K562 (cell line): ENCODE data around the gene MGST3. TPM values are rescaled to one million over a fixed set of nuclear protein-coding genes. Genes with fewer than 3 reads are reported as not detected.

ENCODE experiments used
- BMI1 ChIP-seq: fragments of 150-350 bp; IDR thresholded peaks from 2 replicates; pipeline ENCODE4 v1.6.1; 2014; ENCODE audit warnings: low read length
- EWSR1 ChIP-seq: fragments of 450-650 bp; IDR thresholded peaks from 2 replicates; pipeline ENCODE4 v1.6.1; 2018; ENCODE audit warnings: borderline replicate concordance, mild to moderate bottlenecking, low read depth, moderate library complexity; ENCODE audit not compliant: partially characterized antibody
- FOS ChIP-seq: IDR thresholded peaks from 3 replicates; pipeline ENCODE4 v1.6.1; 2011; ENCODE audit not compliant: insufficient read length; ENCODE audit errors: extremely low read depth
- FOXA3 ChIP-seq, 2 experiments: fragments of 450-650 bp in 1 of 2; sonication (generic) in 1 of 2; formaldehyde crosslinking; IDR thresholded peaks in 1 of 2; conservative IDR thresholded peaks in 1 of 2; 2 replicates each; pipeline versions ENCODE4 v1.4.0 to v1.8.0; 2020 to 2022; ENCODE audit warnings: mild to moderate bottlenecking in 2 of 2, missing genetic modification reagents in 1 of 2
- KLF1 ChIP-seq: fragments of 450-650 bp; IDR thresholded peaks from 2 replicates; pipeline ENCODE4 v1.6.1; 2016; ENCODE audit warnings: missing genetic modification characterization, missing compliant biosample characterization
- MTF1 ChIP-seq: fragments of 250-450 bp; sonication (Bioruptor Pico); IDR thresholded peaks from 2 replicates; pipeline ENCODE4 v1.9.0; 2021; ENCODE audit warnings: moderate library complexity, mild to moderate bottlenecking, inconsistent platforms, borderline replicate concordance
- NCOR1 ChIP-seq: fragments of 450-650 bp; IDR thresholded peaks from 2 replicates; pipeline ENCODE4 v1.6.1; 2016; ENCODE audit warnings: mild to moderate bottlenecking, moderate library complexity
- PHF8 ChIP-seq: fragments of 200-600 bp; sonication (generic); IDR thresholded peaks from 2 replicates; pipeline ENCODE4 v1.6.1; 2012; ENCODE audit warnings: mixed run types, mild to moderate bottlenecking, inconsistent platforms, low read length, moderate library complexity, borderline replicate concordance
- PHTF2 ChIP-seq: fragments of 250-450 bp; sonication (Bioruptor Pico); IDR thresholded peaks from 2 replicates; pipeline ENCODE4 v1.5.0; 2021; ENCODE audit warnings: mild to moderate bottlenecking
- RHOXF2B ChIP-seq: fragments of 250-450 bp; sonication (Bioruptor Pico); conservative IDR thresholded peaks from 2 replicates; pipeline ENCODE4 v1.5.1; 2021
- SP1 ChIP-seq: sonication (generic); formaldehyde crosslinking; IDR thresholded peaks from 2 replicates; pipeline ENCODE4 v1.8.1; 2022; ENCODE audit warnings: mild to moderate bottlenecking, missing genetic modification reagents
- TCF7L2 ChIP-seq: fragments of 150-350 bp; IDR thresholded peaks from 2 replicates; pipeline ENCODE4 v1.6.1; 2016; ENCODE audit warnings: low read depth, mild to moderate bottlenecking, low read length, moderate library complexity
- ZNF584 ChIP-seq: fragments of 200-800 bp; sonication (Bioruptor generic); IDR thresholded peaks from 2 replicates; pipeline ENCODE4 v1.6.1; 2016; ENCODE audit warnings: low read depth, mild to moderate bottlenecking, missing genetic modification characterization, missing compliant biosample characterization
- polyA plus RNA-seq, 8 experiments: library from polyadenylated mRNA; depleted of rRNA in 4 of 8; stranded (reverse) in 5 of 8; unstranded in 3 of 8; fragments of >200 nt; fragmentation: Nextera tagmentation in 2 of 8; fragmentation: Illumina TruSeq in 1 of 8; extraction: Ambion mirVana in 2 of 8; extraction: Trizol in 1 of 8; gene quantifications; 2 replicates each; pipeline versions ENCODE4 v1.2.1 to v1.2.3, GENCODE V29; 2011 to 2014; ENCODE audit warnings: inconsistent platforms in 1 of 8, missing spikeins in 1 of 8
- total RNA-seq, 7 experiments: library from RNA; depleted of rRNA in 6 of 7; stranded (reverse); fragments of >200 nt in 6 of 7; fragmentation: Illumina TruSeq in 2 of 7; extraction: Trizol in 2 of 7; gene quantifications; 2 replicates each; pipeline versions ENCODE4 v1.2.1 to v1.2.3, GENCODE V29; 2011 to 2021; ENCODE audit warnings: low replicate concordance in 1 of 7
- TF ChIP-seq, protein P1 (sequence below), 3 experiments: IDR thresholded peaks in 2 of 3; conservative IDR thresholded peaks in 1 of 3; 2 replicates each; pipeline ENCODE4 v1.5.1; 2011 to 2012; ENCODE audit warnings: low read length in 3 of 3, mild to moderate bottlenecking in 3 of 3, control low read depth in 2 of 3, improper control_type of control experiment in 1 of 3, inconsistent platforms in 1 of 3, low read depth in 1 of 3, mixed read lengths in 1 of 3, moderate library complexity in 1 of 3; ENCODE audit not compliant: insufficient read depth in 2 of 3
- TF ChIP-seq, protein P2 (sequence below): sonication (generic); formaldehyde crosslinking; IDR thresholded peaks from 2 replicates; pipeline ENCODE4 v1.8.1; 2022; ENCODE audit warnings: missing genetic modification reagents
- TF ChIP-seq, protein P3 (sequence below): fragments of 250-450 bp; sonication (Bioruptor Pico); IDR thresholded peaks from 2 replicates; pipeline ENCODE4 v1.9.0; 2021; ENCODE audit warnings: mild to moderate bottlenecking, inconsistent platforms
- TF ChIP-seq, protein P4 (sequence below): fragments of 450-650 bp; IDR thresholded peaks from 2 replicates; pipeline ENCODE4 v1.6.1; 2016; ENCODE audit warnings: missing biosample characterization, missing genetic modification characterization

MGST3 gene
- total and polyA plus RNA-seq, 9 of the 15 experiments (the other 6 are each of a cell fraction or from before 2014, with no cell fraction given), result 70.7 to 287 (median 105) TPM

DNA sequence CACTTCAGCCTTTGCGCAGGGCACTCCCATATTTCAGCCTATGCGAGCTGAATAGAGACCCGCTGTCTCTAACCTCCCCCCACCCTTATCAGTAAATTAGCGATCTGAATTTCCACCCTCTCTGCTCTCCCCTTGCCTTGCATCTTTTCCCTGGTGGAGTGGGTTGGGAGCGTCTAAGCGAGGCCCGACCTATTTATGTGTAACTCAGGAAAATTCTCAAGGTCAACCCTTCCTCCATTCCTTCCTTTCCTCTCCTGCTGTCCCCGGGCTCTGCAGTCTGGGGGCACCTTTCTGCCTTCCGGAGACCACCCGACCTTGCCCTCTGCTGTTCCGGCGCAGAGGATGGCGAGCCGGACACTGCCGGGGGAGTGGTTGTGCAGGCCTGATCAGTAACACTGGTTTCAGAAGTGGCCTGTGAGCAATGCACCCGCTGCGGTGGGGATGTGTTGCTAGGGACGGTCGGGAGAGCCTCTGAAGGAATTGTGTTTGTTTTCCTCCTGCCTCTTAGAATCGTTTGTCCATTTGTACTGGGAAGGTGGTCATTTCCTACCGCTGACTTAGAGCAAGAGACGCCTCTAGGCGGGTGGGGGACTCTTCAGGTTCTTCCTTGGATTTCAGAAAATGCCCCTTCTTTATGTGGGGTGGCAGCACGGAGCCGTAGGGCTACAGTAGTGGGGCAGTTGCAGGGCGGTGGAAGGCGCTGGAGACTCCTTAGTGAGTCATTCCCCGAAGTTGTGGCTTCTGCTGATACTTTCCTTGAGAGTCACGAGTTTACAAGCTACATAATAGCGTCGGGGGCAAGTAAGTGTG, 513 bp downstream of the MGST3 start (continued):
- TF ChIP-seq TCF7L2 (no peak), FOXA3 (CRISPR knock-in tag; conservative IDR thresholded peaks at IDR 0.05 in 1 of 2, IDR thresholded peaks at IDR 0.05 in 1 of 2) (no peak), FOS (peak; percentile 23), SP1 (no peak), PHF8 (no peak), NCOR1 (0 out of 2 replicates have a peak, but pooled peaks have one; percentile 6), RHOXF2B (CRISPR knock-in tag) (no peak), KLF1 (tag) (no peak), PHTF2 (CRISPR knock-in tag) (no peak), MTF1 (CRISPR knock-in tag) (no peak), ZNF584 (CRISPR knock-in tag) (no peak), EWSR1 (no peak), BMI1 (no peak)
- TF ChIP-seq, protein P1, sequence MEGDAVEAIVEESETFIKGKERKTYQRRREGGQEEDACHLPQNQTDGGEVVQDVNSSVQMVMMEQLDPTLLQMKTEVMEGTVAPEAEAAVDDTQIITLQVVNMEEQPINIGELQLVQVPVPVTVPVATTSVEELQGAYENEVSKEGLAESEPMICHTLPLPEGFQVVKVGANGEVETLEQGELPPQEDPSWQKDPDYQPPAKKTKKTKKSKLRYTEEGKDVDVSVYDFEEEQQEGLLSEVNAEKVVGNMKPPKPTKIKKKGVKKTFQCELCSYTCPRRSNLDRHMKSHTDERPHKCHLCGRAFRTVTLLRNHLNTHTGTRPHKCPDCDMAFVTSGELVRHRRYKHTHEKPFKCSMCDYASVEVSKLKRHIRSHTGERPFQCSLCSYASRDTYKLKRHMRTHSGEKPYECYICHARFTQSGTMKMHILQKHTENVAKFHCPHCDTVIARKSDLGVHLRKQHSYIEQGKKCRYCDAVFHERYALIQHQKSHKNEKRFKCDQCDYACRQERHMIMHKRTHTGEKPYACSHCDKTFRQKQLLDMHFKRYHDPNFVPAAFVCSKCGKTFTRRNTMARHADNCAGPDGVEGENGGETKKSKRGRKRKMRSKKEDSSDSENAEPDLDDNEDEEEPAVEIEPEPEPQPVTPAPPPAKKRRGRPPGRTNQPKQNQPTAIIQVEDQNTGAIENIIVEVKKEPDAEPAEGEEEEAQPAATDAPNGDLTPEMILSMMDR (IDR thresholded peaks at IDR 0.05 in 2 of 3, conservative IDR thresholded peaks at IDR 0.05 in 1 of 3; ENCODE audit: insufficient read depth in 2 of 3, low read depth in 1 of 3, low read length in 3 of 3), result peak in 2 of 3 experiments; percentile 39 to 45; a peak in 4 of 6 replicates
- TF ChIP-seq, protein P2, sequence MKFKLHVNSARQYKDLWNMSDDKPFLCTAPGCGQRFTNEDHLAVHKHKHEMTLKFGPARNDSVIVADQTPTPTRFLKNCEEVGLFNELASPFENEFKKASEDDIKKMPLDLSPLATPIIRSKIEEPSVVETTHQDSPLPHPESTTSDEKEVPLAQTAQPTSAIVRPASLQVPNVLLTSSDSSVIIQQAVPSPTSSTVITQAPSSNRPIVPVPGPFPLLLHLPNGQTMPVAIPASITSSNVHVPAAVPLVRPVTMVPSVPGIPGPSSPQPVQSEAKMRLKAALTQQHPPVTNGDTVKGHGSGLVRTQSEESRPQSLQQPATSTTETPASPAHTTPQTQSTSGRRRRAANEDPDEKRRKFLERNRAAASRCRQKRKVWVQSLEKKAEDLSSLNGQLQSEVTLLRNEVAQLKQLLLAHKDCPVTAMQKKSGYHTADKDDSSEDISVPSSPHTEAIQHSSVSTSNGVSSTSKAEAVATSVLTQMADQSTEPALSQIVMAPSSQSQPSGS (CRISPR knock-in tag), result no peak
- TF ChIP-seq, protein P3, sequence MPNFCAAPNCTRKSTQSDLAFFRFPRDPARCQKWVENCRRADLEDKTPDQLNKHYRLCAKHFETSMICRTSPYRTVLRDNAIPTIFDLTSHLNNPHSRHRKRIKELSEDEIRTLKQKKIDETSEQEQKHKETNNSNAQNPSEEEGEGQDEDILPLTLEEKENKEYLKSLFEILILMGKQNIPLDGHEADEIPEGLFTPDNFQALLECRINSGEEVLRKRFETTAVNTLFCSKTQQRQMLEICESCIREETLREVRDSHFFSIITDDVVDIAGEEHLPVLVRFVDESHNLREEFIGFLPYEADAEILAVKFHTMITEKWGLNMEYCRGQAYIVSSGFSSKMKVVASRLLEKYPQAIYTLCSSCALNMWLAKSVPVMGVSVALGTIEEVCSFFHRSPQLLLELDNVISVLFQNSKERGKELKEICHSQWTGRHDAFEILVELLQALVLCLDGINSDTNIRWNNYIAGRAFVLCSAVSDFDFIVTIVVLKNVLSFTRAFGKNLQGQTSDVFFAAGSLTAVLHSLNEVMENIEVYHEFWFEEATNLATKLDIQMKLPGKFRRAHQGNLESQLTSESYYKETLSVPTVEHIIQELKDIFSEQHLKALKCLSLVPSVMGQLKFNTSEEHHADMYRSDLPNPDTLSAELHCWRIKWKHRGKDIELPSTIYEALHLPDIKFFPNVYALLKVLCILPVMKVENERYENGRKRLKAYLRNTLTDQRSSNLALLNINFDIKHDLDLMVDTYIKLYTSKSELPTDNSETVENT (CRISPR knock-in tag), result no peak
- TF ChIP-seq, protein P4, sequence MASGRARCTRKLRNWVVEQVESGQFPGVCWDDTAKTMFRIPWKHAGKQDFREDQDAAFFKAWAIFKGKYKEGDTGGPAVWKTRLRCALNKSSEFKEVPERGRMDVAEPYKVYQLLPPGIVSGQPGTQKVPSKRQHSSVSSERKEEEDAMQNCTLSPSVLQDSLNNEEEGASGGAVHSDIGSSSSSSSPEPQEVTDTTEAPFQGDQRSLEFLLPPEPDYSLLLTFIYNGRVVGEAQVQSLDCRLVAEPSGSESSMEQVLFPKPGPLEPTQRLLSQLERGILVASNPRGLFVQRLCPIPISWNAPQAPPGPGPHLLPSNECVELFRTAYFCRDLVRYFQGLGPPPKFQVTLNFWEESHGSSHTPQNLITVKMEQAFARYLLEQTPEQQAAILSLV (tag), result no peak
